Left renal cortex interstitium (tissue), 4 donors: ENCODE measurements around the gene SLCO1C1. TPM values are rescaled to one million over a fixed set of nuclear protein-coding genes. Genes with fewer than 3 reads are reported as not detected.
"Not testable (repeated sequence)": the region's sequence is repeated elsewhere in the genome, so short reads cannot be mapped to it uniquely, and the experiment has no call there.

Experiments used
- DNase-seq, 4 donors: peaks; one replicate each; pipeline ENCODE4 v3.0.0-alpha.2; 2013; ENCODE audit warnings: low read depth in 4 of 4, low spot score in 2 of 4, missing footprints in 1 of 4
- polyA plus RNA-seq, 4 donors: library from polyadenylated mRNA; unstranded; fragments of 120-200 nt; gene quantifications; one replicate each; pipeline ENCODE4 v1.2.1, GENCODE V29; 2013; ENCODE audit not compliant: insufficient read length in 4 of 4

Gene SLCO1C1
- 1 to 10 TPM in 1 of 4 donors, under 1 TPM in 3; 0.39 to 1.4 (median 0.78) TPM for polyA plus RNA-seq

DNA sequence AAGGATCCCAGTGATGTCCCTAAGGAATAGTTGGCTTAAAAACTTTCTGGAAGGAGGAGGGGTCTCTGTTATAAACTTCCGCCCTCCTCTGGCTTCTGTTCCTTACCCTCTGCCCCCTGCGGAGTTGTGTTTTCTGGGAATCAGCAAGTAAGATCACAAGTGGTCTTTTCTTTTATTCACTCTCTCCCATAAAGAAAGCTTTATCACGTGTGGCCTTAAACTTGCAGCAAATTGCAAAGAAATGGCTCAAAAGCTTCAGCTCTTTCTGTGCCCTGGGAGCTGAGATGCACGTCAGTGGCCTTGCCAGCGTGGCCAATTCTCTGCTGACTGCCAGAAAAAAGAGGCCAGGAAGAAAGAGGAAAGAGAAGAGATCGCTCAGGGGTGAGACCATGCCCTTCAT is at the start of gene SLCO1C1:
Gene SLCO1C1 (plus strand): TSS at position 101 of the 400 bp plus-strand sequence. CDS start 4,245 bp downstream, outside the sequence.
- no peak for DNase-seq

- DNase-seq, result no peak
These were observed 48.8 kb upstream of the SLCO1C1 start for GRCh38 chr12:20646239-20646827.

DNA sequence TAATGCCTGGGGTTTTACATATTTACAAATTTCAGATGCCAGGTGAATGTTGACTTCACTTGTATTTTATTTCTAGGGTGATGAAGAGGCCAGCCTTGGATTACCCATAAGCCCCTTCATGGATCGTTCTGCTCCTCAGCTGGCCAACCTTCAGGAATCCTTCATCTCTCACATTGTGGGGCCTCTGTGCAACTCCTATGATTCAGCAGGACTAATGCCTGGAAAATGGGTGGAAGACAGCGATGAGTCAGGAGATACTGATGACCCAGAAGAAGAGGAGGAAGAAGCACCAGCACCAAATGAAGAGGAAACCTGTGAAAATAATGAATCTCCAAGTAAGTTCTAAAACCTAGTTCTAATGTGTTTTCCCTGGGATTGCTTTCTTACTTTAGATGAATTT is 41.3 kb upstream of the SLCO1C1 start:
- no peak for DNase-seq

DNA sequence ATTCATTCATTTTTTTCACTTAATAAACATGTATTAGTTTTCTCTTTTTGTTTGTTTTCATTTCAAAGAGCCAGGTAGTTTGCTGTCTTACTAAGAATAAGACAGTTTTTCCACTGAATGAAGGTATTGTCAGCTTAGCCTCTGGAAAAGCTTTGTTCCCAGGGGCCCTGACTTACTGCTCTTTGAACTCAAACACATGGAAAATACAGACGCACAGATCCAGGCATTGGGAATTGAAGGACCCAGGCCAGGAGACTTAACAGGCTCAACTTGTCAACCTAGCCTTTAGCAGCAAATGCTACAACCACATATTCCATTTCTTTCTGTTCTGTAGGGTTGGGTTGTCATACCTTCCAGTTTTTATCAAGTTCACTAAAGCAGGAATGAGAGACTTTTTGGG is 38.5 kb upstream of the SLCO1C1 start:
- DNase-seq, result no peak

DNA sequence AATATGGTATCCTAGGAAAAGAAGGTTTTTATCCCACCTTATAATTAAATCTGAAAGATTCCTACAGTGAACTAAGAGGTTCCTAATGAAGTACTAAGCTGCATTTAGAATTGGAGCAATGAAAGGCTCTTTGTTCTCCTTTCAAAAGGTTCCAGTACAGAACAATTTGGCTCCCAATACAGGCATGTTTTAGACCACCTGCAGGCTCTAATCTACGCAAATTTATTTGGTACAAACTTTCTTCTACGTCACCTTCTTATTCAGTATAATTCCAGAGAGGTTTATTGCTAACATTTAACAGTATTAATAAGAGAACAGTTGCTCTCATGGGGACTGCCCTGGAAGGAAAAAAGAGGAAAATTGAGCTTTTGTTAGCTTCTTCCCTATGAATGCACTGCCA is 37.6 kb upstream of the SLCO1C1 start:
- DNase-seq, result no peak

DNA sequence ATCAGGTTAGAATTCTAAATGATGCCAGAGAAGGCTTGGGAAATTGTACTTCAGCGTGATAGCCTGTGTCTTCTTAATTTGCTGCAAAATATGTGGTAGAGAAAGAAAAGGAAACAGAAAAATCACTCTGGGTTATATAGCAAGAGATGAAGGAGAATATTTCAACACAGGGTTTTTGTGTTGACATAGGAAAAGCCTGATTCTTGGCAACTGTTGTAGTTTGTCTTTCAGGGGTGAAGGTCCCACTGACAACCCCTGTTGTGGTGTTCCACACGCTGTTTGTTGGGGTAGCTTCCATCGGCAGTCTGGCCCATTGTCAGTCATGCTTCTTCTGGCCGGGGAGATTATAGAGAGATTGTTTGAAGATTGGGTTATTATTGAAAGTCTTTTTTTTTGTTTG is 13.8 kb upstream of the SLCO1C1 start:
- DNase-seq, result no peak

DNA sequence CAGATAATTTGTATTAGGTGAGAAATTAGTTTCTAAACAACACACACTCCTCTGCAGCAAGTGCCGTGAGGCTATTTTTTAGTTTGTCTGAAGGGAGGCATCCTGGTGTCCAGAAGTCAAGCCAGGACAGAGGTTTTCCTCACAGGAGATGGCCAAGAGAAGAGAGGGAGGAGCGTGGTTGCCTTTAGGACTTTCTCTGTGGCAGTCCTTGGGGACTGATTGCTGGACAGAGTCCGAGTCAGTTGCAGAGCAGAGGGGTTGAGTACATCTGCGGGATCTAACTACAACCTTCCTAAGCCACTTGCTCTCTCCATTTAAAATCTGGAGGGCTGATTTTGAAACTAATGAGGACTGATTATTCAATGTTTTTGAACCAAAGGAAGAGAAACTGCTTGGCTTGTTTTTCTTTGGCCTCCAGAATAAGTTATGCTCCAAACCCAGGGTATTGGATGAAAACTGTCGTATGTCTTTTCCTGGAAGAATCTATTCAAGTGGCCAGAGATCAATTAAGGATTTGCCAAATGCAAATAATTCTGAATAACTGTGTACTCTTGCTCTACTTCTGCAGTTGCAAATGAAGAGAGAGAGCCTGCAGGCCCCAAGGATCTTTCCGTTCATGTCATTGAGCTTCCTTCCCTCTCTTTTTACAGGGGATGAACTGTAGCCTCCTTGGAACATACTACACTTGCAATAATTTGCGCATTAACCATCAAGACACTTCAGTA is 1.2 kb downstream of the SLCO1C1 start:
- DNase-seq, result no peak

- DNase-seq, result no peak
These were observed 6.0 kb downstream of the SLCO1C1 start for GRCh38 chr12:20701106-20701505.

DNA sequence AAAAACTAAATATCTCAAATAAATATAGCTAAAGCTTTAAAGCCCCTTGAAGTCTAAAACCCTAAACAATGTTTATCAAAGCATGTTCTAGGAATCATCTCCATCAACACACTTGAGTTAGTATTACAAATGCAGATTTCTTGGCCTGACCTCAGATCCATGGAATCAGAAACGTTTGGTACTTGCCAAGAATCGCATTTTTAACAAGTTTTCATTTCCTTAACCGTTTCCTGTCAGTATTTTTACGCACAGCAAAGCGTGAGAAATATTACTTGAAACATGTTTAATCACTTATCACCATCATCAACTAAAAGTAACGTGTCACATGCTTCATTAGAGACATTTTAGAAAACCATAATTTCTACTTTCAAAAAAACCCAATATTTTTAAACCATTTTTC is 9.7 kb downstream of the SLCO1C1 start:
- DNase-seq, result no peak

- no peak for DNase-seq
These were observed 16.7 kb downstream of the SLCO1C1 start for GRCh38 chr12:20711846-20712245.

DNA sequence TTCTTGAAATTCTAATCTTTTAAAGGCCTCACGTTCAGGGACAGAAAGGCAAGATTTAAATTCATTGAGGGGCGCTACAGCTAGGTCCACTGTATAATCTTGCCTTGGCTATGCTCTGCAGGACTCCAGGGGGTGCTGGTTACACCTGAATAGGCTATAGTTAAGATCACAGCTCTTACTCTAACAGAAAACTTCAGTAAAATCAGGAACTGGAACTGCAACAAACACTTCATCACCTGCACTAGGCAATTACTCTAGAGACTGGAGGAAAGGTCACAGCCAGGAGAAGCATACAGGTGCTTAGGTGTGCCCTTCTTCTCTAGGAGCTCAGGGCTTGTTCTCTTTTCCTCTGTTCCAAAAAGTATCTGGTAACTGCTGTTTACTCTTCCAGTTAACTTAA is 20.9 kb downstream of the SLCO1C1 start:
- peak in 2 of 4 donors; percentile 5 to 20 for DNase-seq

GRCh38 chr12:20716985-20717384 is 21.9 kb downstream of the SLCO1C1 start:
- no peak for DNase-seq

GRCh38 chr12:20718294-20718693 is 23.2 kb downstream of the SLCO1C1 start:
- DNase-seq, result no peak

DNA sequence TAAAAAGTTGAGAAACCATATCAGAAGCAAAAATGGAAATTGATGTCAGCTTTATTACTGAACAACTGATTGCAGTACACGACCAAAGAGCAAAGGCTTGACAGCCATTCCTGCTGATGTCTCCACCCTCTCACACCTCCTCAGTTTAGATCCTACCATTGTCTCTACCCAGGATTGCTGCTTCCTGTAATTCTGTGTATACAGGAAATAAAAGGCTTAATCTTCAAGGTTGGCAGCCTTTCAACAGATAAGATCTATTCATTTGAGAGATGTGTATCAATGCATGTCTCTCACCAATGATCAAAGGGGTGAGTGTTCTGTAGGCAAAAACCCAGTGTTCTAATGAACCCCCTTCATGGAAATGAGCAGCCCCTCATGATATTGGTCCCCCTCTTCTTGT is 27.0 kb downstream of the SLCO1C1 start:
- no peak for DNase-seq

DNA sequence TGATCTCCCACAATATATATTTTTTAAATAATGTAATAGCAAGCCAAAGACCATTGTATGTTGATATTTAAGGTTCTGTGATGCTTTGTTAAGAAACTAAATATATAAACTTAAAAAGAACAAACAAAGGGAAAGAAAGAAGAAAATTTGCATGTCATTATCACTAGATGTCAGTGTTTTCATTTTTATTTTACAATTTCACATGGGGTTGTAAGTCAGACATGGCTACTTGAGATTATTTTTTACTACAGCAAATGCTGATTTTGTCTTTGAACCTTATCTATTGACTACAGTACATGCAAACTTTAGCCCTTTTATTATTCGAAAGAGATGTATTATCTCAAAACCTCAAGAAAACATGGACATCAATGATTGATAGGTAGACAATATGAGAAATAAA is 36.1 kb downstream of the SLCO1C1 start:
- DNase-seq, result no peak

DNA sequence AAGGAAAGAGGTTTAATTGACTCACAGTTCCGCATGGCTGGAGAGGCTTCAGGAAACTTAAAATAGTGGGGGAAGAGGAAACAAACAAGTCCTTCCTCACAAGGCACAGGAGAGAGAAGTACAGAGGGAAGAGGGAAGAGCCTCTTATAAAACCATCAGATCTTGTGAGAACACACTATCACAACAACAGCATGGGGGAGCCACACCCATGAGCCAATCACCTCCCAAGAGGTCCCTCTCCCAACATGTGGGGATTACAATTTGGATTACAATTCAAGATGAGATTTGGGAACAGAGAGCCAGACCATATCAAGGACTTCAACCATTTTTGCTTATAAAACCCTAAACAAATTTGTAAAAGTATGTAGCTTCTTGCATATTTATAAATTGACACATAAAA is 45.8 kb downstream of the SLCO1C1 start:
- no peak for DNase-seq

GRCh38 chr12:20748198-20748597 is 53.1 kb downstream of the SLCO1C1 start:
- DNase-seq, result no peak

GRCh38 chr12:20751046-20751445 is 55.9 kb downstream of the SLCO1C1 start:
- no peak for DNase-seq

DNA sequence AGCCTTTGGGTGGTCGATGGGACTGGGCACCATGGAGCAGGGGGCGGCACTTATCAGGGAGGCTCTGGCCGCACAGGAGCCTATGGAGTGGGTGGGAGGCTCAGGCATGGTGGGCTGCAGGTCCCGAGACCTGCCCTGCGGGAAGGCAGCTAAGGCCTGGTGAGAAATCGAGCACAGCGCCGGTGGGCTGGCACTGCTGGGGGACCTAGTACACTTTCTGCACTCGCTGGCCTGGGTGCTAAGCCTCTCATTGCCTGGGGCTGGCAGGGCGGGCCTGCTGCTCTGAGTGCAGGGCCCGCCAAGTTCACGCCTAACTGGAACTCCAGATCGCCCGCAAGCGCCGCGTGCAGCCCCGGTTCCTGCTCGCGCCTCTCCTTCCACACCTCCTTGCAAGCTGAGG is 82.3 kb downstream of the SLCO1C1 start:
- no peak for DNase-seq

DNA sequence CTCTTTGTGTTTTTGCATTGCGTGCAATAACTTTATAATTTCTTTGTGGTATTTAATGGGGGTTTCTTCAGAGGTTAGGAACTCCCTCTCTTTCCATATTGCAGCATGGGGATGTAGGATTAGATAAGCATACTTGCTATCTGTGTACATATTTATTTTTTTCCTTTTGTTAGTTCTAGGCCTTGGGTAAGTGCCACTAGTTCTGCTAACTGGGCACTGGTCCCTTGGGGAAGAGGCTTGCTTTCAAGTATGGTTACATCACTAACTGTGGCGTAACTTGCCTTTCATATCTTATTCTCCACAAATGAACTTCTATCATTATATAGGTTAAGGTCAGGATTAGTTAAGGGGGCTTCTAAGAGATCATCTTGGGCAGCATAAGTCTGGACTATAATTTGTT is 83.8 kb downstream of the SLCO1C1 start:
- DNase-seq, result no peak

- DNase-seq, result not testable (repeated sequence)
These were observed 84.8 kb downstream of the SLCO1C1 start for GRCh38 chr12:20779971-20780370.

DNA sequence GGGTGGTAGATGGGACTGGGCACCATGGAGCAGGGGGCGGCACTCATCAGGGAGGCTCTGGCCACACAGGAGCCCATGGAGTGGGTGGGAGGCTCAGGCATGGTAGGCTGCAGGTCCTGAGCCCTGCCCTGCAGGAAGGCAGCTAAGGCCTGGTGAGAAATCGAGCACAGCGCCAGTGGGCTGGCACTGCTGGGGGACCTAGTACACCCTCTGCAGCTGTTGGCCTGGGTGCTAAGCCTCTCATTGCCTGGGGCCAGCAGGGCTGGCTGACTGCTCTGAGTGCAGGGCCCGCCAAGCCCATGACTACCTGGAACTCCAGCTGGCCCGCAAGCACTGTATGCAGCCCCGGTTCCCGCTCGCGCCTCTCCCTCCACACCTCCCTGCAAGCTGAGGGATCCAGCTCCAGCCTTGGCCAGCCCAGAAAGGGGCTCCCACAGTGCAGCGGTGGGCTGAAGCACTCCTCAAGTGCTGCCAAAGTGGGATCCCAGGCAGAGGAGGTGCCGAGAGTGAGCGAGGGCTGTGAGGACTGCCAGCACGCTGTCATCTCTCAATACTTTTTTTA is 88.7 kb downstream of the SLCO1C1 start:
- DNase-seq, result not testable (repeated sequence)
